IMR-90 (cell line): ENCODE results near the gene TENM4.

Experiments
- BHLHE40 ChIP-seq: fragments of 150-350 bp; IDR thresholded peaks from 2 replicates; pipeline ENCODE4 v1.6.1; 2016; ENCODE audit warnings: mild to moderate bottlenecking, low read depth, low read length
- CEBPB ChIP-seq: IDR thresholded peaks from 2 replicates; pipeline ENCODE4 v1.6.1; 2012; ENCODE audit warnings: low read depth, low read length, improper control_type of control experiment
- MAZ ChIP-seq: IDR thresholded peaks from 2 replicates; pipeline ENCODE4 v1.6.1; 2012; ENCODE audit warnings: low read depth, mild to moderate bottlenecking, low read length, improper control_type of control experiment, moderate library complexity, borderline replicate concordance
- MXI1 ChIP-seq: IDR thresholded peaks from 2 replicates; pipeline ENCODE4 v1.6.1; 2012; ENCODE audit warnings: low read depth, mild to moderate bottlenecking, low read length, moderate library complexity, borderline replicate concordance
- POLR2A ChIP-seq: IDR thresholded peaks from 2 replicates; pipeline ENCODE4 v1.6.1; 2012; ENCODE audit warnings: mild to moderate bottlenecking, low read depth, low read length
- RAD21 ChIP-seq: IDR thresholded peaks from 2 replicates; pipeline ENCODE4 v1.6.1; 2012; ENCODE audit warnings: low read length, improper control_type of control experiment
- RCOR1 ChIP-seq: IDR thresholded peaks from 2 replicates; pipeline ENCODE4 v1.6.1; 2012; ENCODE audit warnings: mild to moderate bottlenecking, low read length, improper control_type of control experiment; ENCODE audit not compliant: insufficient replicate concordance
- RFX5 ChIP-seq: IDR thresholded peaks from 2 replicates; pipeline ENCODE4 v1.8.0; 2012; ENCODE audit warnings: low read depth, mild to moderate bottlenecking, low read length, moderate library complexity
- SMC3 ChIP-seq: fragments of 150-350 bp; IDR thresholded peaks from 2 replicates; pipeline ENCODE4 v1.6.1; 2016; ENCODE audit warnings: low read depth, mild to moderate bottlenecking, antibody characterized with exemption, low read length, moderate library complexity
- TF ChIP-seq, protein P1 (sequence below): conservative IDR thresholded peaks from 2 replicates; pipeline ENCODE4 v1.5.1; 2012; ENCODE audit warnings: mild to moderate bottlenecking, low read depth, low read length, improper control_type of control experiment
- TF ChIP-seq, protein P2 (sequence below): fragments of 150-350 bp; IDR thresholded peaks from 2 replicates; pipeline ENCODE4 v1.6.1; 2017; ENCODE audit warnings: mild to moderate bottlenecking, antibody characterized with exemption, low read length, low read depth
- TF ChIP-seq, protein P3 (sequence below): fragments of 150-350 bp; IDR thresholded peaks from 2 replicates; pipeline ENCODE4 v1.6.1; 2016; ENCODE audit warnings: low read depth, mild to moderate bottlenecking, low read length, moderate library complexity, borderline replicate concordance

DNA sequence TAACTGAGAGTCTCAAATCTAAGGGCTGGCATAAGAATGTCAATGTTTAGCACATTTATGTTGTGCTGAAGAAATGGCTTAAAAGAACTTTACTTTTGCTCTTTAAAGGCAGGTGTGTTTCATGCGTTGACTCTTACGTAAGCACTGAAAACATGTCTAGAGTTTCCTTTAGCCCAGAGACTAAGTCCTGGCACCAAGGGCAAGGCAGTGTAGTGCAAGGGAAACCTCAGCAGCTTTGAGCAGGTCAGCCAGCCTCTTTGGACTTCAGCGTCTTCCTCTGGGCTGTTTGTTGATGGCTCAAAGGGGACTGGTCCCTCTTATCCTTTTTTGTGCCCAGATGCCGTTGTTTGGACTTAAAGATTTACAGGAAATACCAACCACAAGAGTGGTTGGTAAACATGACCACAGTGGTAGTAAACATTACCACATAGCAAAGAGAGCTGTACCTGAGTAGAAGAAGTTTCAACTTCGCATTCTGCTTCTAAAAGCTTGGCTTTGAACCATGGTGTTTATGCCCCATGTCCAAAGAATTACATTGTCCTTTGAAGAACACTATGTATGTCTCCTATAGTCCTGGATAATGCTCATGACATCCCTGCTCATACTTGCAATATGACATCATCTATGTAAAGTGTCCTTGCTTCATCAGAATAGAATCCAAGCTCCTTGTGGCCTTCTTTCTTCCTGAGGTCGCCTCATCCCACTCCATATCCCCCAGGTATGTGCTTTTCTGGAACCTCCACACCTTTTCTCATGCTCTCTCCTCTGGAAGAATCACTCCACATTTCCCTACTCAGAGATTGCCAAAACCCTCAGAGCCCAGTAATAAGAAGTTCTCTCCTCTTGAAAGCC, 23.5 kb downstream of the TENM4 start:
- TF ChIP-seq, protein P1, sequence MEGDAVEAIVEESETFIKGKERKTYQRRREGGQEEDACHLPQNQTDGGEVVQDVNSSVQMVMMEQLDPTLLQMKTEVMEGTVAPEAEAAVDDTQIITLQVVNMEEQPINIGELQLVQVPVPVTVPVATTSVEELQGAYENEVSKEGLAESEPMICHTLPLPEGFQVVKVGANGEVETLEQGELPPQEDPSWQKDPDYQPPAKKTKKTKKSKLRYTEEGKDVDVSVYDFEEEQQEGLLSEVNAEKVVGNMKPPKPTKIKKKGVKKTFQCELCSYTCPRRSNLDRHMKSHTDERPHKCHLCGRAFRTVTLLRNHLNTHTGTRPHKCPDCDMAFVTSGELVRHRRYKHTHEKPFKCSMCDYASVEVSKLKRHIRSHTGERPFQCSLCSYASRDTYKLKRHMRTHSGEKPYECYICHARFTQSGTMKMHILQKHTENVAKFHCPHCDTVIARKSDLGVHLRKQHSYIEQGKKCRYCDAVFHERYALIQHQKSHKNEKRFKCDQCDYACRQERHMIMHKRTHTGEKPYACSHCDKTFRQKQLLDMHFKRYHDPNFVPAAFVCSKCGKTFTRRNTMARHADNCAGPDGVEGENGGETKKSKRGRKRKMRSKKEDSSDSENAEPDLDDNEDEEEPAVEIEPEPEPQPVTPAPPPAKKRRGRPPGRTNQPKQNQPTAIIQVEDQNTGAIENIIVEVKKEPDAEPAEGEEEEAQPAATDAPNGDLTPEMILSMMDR = no peak
- TF ChIP-seq MAZ (no peak), POLR2A (no peak), RAD21 (no peak), BHLHE40 (no peak), SMC3 (no peak), CEBPB (peak; percentile 2; the same call in 1 of the 2 replicates), RFX5 (no peak), RCOR1 (no peak), MXI1 (no peak)
- TF ChIP-seq, protein P2, sequence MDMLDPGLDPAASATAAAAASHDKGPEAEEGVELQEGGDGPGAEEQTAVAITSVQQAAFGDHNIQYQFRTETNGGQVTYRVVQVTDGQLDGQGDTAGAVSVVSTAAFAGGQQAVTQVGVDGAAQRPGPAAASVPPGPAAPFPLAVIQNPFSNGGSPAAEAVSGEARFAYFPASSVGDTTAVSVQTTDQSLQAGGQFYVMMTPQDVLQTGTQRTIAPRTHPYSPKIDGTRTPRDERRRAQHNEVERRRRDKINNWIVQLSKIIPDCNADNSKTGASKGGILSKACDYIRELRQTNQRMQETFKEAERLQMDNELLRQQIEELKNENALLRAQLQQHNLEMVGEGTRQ = no peak
- TF ChIP-seq, protein P3, sequence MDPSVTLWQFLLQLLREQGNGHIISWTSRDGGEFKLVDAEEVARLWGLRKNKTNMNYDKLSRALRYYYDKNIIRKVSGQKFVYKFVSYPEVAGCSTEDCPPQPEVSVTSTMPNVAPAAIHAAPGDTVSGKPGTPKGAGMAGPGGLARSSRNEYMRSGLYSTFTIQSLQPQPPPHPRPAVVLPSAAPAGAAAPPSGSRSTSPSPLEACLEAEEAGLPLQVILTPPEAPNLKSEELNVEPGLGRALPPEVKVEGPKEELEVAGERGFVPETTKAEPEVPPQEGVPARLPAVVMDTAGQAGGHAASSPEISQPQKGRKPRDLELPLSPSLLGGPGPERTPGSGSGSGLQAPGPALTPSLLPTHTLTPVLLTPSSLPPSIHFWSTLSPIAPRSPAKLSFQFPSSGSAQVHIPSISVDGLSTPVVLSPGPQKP = no peak
